ENCODE measurements around the gene MTRF1L. TPM values are rescaled to one million over a fixed set of nuclear protein-coding genes. Genes with fewer than 3 reads are reported as not detected.

The MTRF1L gene
- total and polyA plus RNA-seq, 2 of the 13 experiments (the other 11 are each of a cell fraction or from before 2014, with no cell fraction given) = 17.6 to 28.7 TPM

- TF ChIP-seq, protein P1, sequence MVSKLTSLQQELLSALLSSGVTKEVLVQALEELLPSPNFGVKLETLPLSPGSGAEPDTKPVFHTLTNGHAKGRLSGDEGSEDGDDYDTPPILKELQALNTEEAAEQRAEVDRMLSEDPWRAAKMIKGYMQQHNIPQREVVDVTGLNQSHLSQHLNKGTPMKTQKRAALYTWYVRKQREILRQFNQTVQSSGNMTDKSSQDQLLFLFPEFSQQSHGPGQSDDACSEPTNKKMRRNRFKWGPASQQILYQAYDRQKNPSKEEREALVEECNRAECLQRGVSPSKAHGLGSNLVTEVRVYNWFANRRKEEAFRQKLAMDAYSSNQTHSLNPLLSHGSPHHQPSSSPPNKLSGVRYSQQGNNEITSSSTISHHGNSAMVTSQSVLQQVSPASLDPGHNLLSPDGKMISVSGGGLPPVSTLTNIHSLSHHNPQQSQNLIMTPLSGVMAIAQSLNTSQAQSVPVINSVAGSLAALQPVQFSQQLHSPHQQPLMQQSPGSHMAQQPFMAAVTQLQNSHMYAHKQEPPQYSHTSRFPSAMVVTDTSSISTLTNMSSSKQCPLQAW (CRISPR knock-in tag; IDR thresholded peaks at IDR 0.05) = no peak
- TF ChIP-seq ATF2 (CRISPR knock-in tag; IDR thresholded peaks at IDR 0.05) (no peak), ZNF546 (CRISPR knock-in tag; conservative IDR thresholded peaks at IDR 0.05) (no peak), FOXK1 (CRISPR knock-in tag; IDR thresholded peaks at IDR 0.05; ENCODE audit: borderline replicate concordance, low read depth) (no peak), ZNF550 (CRISPR knock-in tag; IDR thresholded peaks at IDR 0.05; ENCODE audit: borderline replicate concordance) (no peak), ZFP82 (CRISPR knock-in tag; IDR thresholded peaks at IDR 0.05; ENCODE audit: borderline replicate concordance) (no peak), FOXM1 (CRISPR knock-in tag; IDR thresholded peaks at IDR 0.05) (no peak), ZNF17 (CRISPR knock-in tag; IDR thresholded peaks at IDR 0.05) (no peak)
Measured at GRCh38 chr6:152941746-152942145, 60.8 kb downstream of the MTRF1L start (continued).

Small RNA genes lying within 50 kb of the gene (small RNA-seq; reads per million reads assigned to genes)
- 0 reads per million in 3 experiments for gene AL080276.1 (ENCODE audit: insufficient read depth in 2 of 3, insufficient read length in 3 of 3, low read depth in 2 of 3, low replicate concordance in 1 of 3)

Other genes with a start within 250 kb of the MTRF1L start
- gene FBXO5, start 19.7 kb downstream of the MTRF1L start, total RNA-seq (2016; rRNA removed; fragmentation: Illumina TruSeq; extraction: Trizol) = 41.5 and 53.4 TPM in 2 replicates
- gene FBXO5, start 19.7 kb downstream of the MTRF1L start, polyA plus RNA-seq (2011; rRNA removed) = 9.5 and 15.8 TPM in 2 replicates
- gene RGS17, start 128.6 kb upstream of the MTRF1L start, total RNA-seq (2016; rRNA removed; fragmentation: Illumina TruSeq; extraction: Trizol) = not detected in 2 replicates
- gene RGS17, start 128.6 kb upstream of the MTRF1L start, polyA plus RNA-seq (2011; rRNA removed) = 0.04 TPM in 1 of 2 replicates, not detected in the other

All from HepG2 (cell line).